GM19468 (cell line): ENCODE data around the gene IGSF8.

ENCODE experiments used
- ATAC-seq: cut with Tn5 transposase; IDR thresholded peaks from one replicate; pipeline ENCODE4 v1.9.1; 2021; ENCODE audit warnings: mild to moderate bottlenecking, moderate library complexity, moderate number of reproducible peaks; ENCODE audit not compliant: unreplicated experiment; ENCODE audit errors: extremely low read depth

IGSF8 gene

GRCh38 chr1:160048335-160048734 is 50.1 kb downstream of the IGSF8 start:
- no peak for ATAC-seq

GRCh38 chr1:160047111-160047991 is 51.1 kb downstream of the IGSF8 start:
- ATAC-seq = no peak

- no peak for ATAC-seq
Observed at GRCh38 chr1:160046494-160047110, 51.8 kb downstream of the IGSF8 start.

GRCh38 chr1:160045653-160046052 is 52.8 kb downstream of the IGSF8 start:
- ATAC-seq = no peak

- no peak for ATAC-seq
Observed at GRCh38 chr1:160043543-160043942, 54.9 kb downstream of the IGSF8 start.
